ENCODE data around the gene GHR.
"Not testable (repeated sequence)": the region's sequence is repeated elsewhere in the genome, so short reads cannot be mapped to it uniquely, and the experiment has no call there.

Gene GHR

DNA sequence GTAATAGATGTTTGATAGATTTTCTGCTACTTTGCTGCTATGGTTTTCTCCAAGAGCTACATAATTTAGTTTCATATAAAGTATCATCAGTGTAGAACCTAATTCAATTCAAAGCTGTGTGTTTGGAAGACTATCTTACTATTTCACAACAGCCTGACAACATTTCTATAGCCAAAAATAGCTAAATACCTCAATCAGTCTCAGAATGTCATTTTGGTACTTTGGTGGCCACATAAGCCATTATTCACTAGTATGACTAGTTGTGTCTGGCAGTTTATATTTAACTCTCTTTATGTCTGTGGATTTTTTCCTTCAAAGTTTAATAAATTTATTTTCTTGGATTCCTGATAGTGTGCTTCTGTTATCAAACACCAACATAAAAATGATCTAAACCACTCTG is 298.2 kb downstream of the GHR start:
- Histone ChIP-seq H3K4me2 (ENCODE audit: low read length) (no peak overlapping the region), H3K27me3 (ENCODE audit: insufficient read depth, low read length) (no peaks in the 10 kb centered on the region), H3K27ac (ENCODE audit: low read depth, low read length, poor library complexity, severe bottlenecking) (no peak overlapping the region), H3K4me3 (ENCODE audit: low read depth, low read length, poor library complexity, severe bottlenecking) (no peak overlapping the region), H3F3A (ENCODE audit: insufficient read depth, low read length) (no peaks in the 10 kb centered on the region), H2AFZ (ENCODE audit: low read length) (no peak overlapping the region), H3K9me2 (ENCODE audit: low read depth, low read length) (no peaks in the 10 kb centered on the region), H3K36me3 (ENCODE audit: insufficient read depth, low read length) (no peaks in the 10 kb centered on the region), H3K9ac (ENCODE audit: low read length) (no peak overlapping the region), H3K9me3 (ENCODE audit: low read length) (no peaks in the 10 kb centered on the region), H3K79me2 (ENCODE audit: insufficient read depth, low read length) (no peaks in the 10 kb centered on the region), H4K20me1 (ENCODE audit: insufficient read depth, low read length) (no peaks in the 10 kb centered on the region), H3K4me1 (ENCODE audit: insufficient read depth, low read length, severe bottlenecking) (peaks cover 9% of the 10 kb centered on the region)
- TF ChIP-seq EZH2 (IDR thresholded peaks at IDR 0.05; ENCODE audit: borderline replicate concordance, low read length) = no peak
- TF ChIP-seq, protein P1, sequence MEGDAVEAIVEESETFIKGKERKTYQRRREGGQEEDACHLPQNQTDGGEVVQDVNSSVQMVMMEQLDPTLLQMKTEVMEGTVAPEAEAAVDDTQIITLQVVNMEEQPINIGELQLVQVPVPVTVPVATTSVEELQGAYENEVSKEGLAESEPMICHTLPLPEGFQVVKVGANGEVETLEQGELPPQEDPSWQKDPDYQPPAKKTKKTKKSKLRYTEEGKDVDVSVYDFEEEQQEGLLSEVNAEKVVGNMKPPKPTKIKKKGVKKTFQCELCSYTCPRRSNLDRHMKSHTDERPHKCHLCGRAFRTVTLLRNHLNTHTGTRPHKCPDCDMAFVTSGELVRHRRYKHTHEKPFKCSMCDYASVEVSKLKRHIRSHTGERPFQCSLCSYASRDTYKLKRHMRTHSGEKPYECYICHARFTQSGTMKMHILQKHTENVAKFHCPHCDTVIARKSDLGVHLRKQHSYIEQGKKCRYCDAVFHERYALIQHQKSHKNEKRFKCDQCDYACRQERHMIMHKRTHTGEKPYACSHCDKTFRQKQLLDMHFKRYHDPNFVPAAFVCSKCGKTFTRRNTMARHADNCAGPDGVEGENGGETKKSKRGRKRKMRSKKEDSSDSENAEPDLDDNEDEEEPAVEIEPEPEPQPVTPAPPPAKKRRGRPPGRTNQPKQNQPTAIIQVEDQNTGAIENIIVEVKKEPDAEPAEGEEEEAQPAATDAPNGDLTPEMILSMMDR (IDR thresholded peaks at IDR 0.05; ENCODE audit: low read length) = no peak

- H3K79me2 ChIP-seq (ENCODE audit: insufficient read depth, low read length); H3K27ac ChIP-seq (ENCODE audit: low read depth, low read length, poor library complexity, severe bottlenecking); H3K4me2 ChIP-seq (ENCODE audit: low read length); H2AFZ ChIP-seq (ENCODE audit: low read length); H3K4me1 ChIP-seq (ENCODE audit: insufficient read depth, low read length, severe bottlenecking); H3K9me3 ChIP-seq (ENCODE audit: low read length); H3F3A ChIP-seq (ENCODE audit: insufficient read depth, low read length); H3K9me2 ChIP-seq (ENCODE audit: low read depth, low read length); H3K4me3 ChIP-seq (ENCODE audit: low read depth, low read length, poor library complexity, severe bottlenecking); H3K9ac ChIP-seq (ENCODE audit: low read length); H3K27me3 ChIP-seq (ENCODE audit: insufficient read depth, low read length); H3K36me3 ChIP-seq (ENCODE audit: insufficient read depth, low read length); H4K20me1 ChIP-seq (ENCODE audit: insufficient read depth, low read length): not testable (repeated sequence)
These were observed 311.4 kb downstream of the GHR start for GRCh38 chr5:42734531-42735058.

DNA sequence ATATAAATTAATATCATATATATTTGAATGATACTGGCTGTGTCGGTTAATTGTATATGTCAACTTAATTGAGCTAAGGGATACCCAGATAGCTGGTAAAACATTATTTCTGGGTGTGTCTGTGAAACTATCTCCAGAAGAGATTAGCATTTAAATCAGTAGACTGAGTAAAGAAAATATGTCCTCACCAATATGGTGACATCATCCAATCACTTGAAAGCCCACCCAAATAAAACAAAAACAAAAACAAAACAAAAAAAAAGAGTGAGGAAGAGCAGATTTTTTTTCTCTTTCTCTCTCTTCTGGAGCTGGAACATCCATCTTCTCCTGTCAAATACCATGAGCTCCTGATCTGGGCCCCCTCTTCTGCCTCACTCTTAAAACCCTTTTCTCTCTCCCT is 317.7 kb downstream of the GHR start:
- H3K9me2 ChIP-seq (ENCODE audit: low read depth, low read length) = no peaks in the 10 kb centered on the region
- no peak overlapping the region for H3K27ac ChIP-seq (ENCODE audit: low read depth, low read length, poor library complexity, severe bottlenecking)
- no peak overlapping the region for H3K9ac ChIP-seq (ENCODE audit: low read length)
- H3K79me2 ChIP-seq (ENCODE audit: insufficient read depth, low read length) = no peaks in the 10 kb centered on the region
- H3F3A ChIP-seq (ENCODE audit: insufficient read depth, low read length) = no peaks in the 10 kb centered on the region
- no peak overlapping the region for H3K4me3 ChIP-seq (ENCODE audit: low read depth, low read length, poor library complexity, severe bottlenecking)
- H2AFZ ChIP-seq (ENCODE audit: low read length) = no peak overlapping the region
- no peaks in the 10 kb centered on the region for H3K36me3 ChIP-seq (ENCODE audit: insufficient read depth, low read length)
- H3K4me1 ChIP-seq (ENCODE audit: insufficient read depth, low read length, severe bottlenecking) = no peaks in the 10 kb centered on the region
- H4K20me1 ChIP-seq (ENCODE audit: insufficient read depth, low read length) = no peaks in the 10 kb centered on the region
- H3K4me2 ChIP-seq (ENCODE audit: low read length) = no peak overlapping the region
- no peaks in the 10 kb centered on the region for H3K9me3 ChIP-seq (ENCODE audit: low read length)
- no peaks in the 10 kb centered on the region for H3K27me3 ChIP-seq (ENCODE audit: insufficient read depth, low read length)
- TF ChIP-seq EZH2 (IDR thresholded peaks at IDR 0.05; ENCODE audit: borderline replicate concordance, low read length) = no peak
- TF ChIP-seq, protein P1 (IDR thresholded peaks at IDR 0.05; ENCODE audit: low read length) = no peak

GRCh38 chr5:42745426-42745825 is 322.2 kb downstream of the GHR start:
- no peak overlapping the region for H3K9ac ChIP-seq (ENCODE audit: low read length)
- no peaks in the 10 kb centered on the region for H3K36me3 ChIP-seq (ENCODE audit: insufficient read depth, low read length)
- no peaks in the 10 kb centered on the region for H4K20me1 ChIP-seq (ENCODE audit: insufficient read depth, low read length)
- no peak overlapping the region for H3K4me2 ChIP-seq (ENCODE audit: low read length)
- H3K27ac ChIP-seq (ENCODE audit: low read depth, low read length, poor library complexity, severe bottlenecking) = no peak overlapping the region
- H3K79me2 ChIP-seq (ENCODE audit: insufficient read depth, low read length) = no peaks in the 10 kb centered on the region
- no peaks in the 10 kb centered on the region for H3K27me3 ChIP-seq (ENCODE audit: insufficient read depth, low read length)
- peaks cover 36% of the 10 kb centered on the region for H3K4me1 ChIP-seq (ENCODE audit: insufficient read depth, low read length, severe bottlenecking)
- H3K9me2 ChIP-seq (ENCODE audit: low read depth, low read length) = no peaks in the 10 kb centered on the region
- no peak overlapping the region for H2AFZ ChIP-seq (ENCODE audit: low read length)
- H3F3A ChIP-seq (ENCODE audit: insufficient read depth, low read length) = no peaks in the 10 kb centered on the region
- H3K9me3 ChIP-seq (ENCODE audit: low read length) = no peaks in the 10 kb centered on the region
- TF ChIP-seq, protein P1 (IDR thresholded peaks at IDR 0.05; ENCODE audit: low read length) = peak; percentile 51; the same call in 1 of the 2 replicates
- TF ChIP-seq EZH2 (IDR thresholded peaks at IDR 0.05; ENCODE audit: borderline replicate concordance, low read length) = no peak
- no peak overlapping the region for H3K4me3 ChIP-seq (ENCODE audit: low read depth, low read length, poor library complexity, severe bottlenecking)
